ENCODE results near the gene PTPRT. TPM values are rescaled to one million over a fixed set of nuclear protein-coding genes. Genes with fewer than 3 reads are reported as not detected.
A peak's percentile ranks its signal among the peaks of the same experiment; 100 is the strongest.

PTPRT gene
- polyA plus RNA-seq, 3 donors: not detected

GRCh38 chr20:42532831-42533230 lies 656.9 kb downstream of the PTPRT start:
- TF ChIP-seq CTCF (IDR thresholded peaks at IDR 0.05): no peak
- no peak overlapping the region for H3K9ac ChIP-seq (ENCODE audit: insufficient read depth, low read length, poor library complexity, severe bottlenecking)

DNA sequence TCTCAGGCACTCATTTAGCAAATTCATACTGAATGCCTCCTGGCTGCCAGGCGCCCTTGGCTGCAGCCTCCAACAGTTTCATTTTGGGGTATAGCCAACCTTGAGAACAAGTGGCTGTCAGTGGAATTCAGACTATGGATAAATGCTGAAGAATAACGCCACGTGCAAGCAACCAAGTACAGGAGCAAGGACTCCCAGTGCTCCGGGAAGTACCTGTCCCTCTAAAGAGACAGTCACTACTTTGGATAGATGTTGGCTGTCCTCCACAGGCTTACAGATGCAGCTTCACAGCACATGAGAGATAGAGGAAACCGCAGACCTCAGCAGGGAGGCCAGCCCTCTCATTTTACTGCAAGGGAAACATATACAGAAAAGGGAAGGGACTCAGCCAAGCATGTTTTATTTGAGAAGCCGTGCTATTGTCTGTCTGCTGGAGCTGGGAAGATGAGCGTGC lies 658.2 kb downstream of the PTPRT start:
- Mint-ChIP-seq H3K4me3 (peak overlapping the region in 1 of 2 donors; percentile 23), H3K27me3 (ENCODE audit: low read depth in 3 of 3) (peaks cover 0 to 10% (median 2%) of the 10 kb centered on the region in 3 donors), H3K4me1 (peaks cover 13% of the 10 kb centered on the region), H3K9me3 (no peaks in the 10 kb centered on the region), H3K36me3 (no peaks in the 10 kb centered on the region), H3K27ac (peak overlapping the region in 1 of 7 donors; percentile 68)
- no peak overlapping the region for H3K9ac ChIP-seq (ENCODE audit: insufficient read depth, low read length, poor library complexity, severe bottlenecking)
- H3K79me2 ChIP-seq (ENCODE audit: insufficient read depth, low read length): no peaks in the 10 kb centered on the region
- no peak overlapping the region for H3K4me3 ChIP-seq (replicated peaks in 1 of 3; ENCODE audit: low read depth in 2 of 3, low read length in 3 of 3)
- peak overlapping the region; percentile 15 for H2AFZ ChIP-seq (ENCODE audit: insufficient read depth, low read depth, low read length, poor library complexity, severe bottlenecking)
- DNase-seq: peak in 2 of 3 donors; percentile 1 to 3
- WGBS (ENCODE audit: insufficient coverage): 59% methylated on average over 6 of the region's 7 CpGs
- intact Hi-C loops (cut with micrococcal nuclease): loop anchor here (5.0 to 10.0 kb wide), 2 partner anchors 327 to 794 kb away; no protein-coding TSS in a partner anchor
- peaks cover 13 to 15% of the 10 kb centered on the region in 2 donors for H3K4me1 ChIP-seq (ENCODE audit: control insufficient read depth in 1 of 2, insufficient read depth in 2 of 2, low read length in 2 of 2)
- H3K9me3 ChIP-seq (replicated peaks in 1 of 2; ENCODE audit: control insufficient read depth in 1 of 2, insufficient read depth in 1 of 2, low read length in 2 of 2): no peaks in the 10 kb centered on the region
- H4K20me1 ChIP-seq (ENCODE audit: insufficient read depth, low read length): no peaks in the 10 kb centered on the region
- no peaks in the 10 kb centered on the region for H3K27me3 ChIP-seq (ENCODE audit: control insufficient read depth in 2 of 2, insufficient read depth in 2 of 2, low read length in 2 of 2)
- no peak overlapping the region for H3K27ac ChIP-seq (ENCODE audit: low read depth in 1 of 2, low read length in 2 of 2)
- no peak for TF ChIP-seq CTCF (IDR thresholded peaks at IDR 0.05)
- no peaks in the 10 kb centered on the region for H3K36me3 ChIP-seq (replicated peaks in 1 of 2; ENCODE audit: control insufficient read depth in 1 of 2, insufficient read depth in 2 of 2, low read length in 2 of 2)
- H3K4me2 ChIP-seq (replicated peaks; ENCODE audit: extremely low read depth, low read length, poor library complexity, severe bottlenecking): peak overlapping the region; percentile 12

More at GRCh38 chr20:42532831-42533230, 656.9 kb downstream of the PTPRT start:
- Histone ChIP-seq H3K27me3 (ENCODE audit: control insufficient read depth in 2 of 2, insufficient read depth in 2 of 2, low read length in 2 of 2) (no peaks in the 10 kb centered on the region), H3K79me2 (ENCODE audit: insufficient read depth, low read length) (no peaks in the 10 kb centered on the region), H3K4me3 (replicated peaks in 1 of 3; ENCODE audit: low read depth in 2 of 3, low read length in 3 of 3) (no peak overlapping the region), H3K36me3 (replicated peaks in 1 of 2; ENCODE audit: control insufficient read depth in 1 of 2, insufficient read depth in 2 of 2, low read length in 2 of 2) (no peaks in the 10 kb centered on the region), H3K4me2 (replicated peaks; ENCODE audit: extremely low read depth, low read length, poor library complexity, severe bottlenecking) (no peak overlapping the region), H2AFZ (ENCODE audit: insufficient read depth, low read depth, low read length, poor library complexity, severe bottlenecking) (no peak overlapping the region), H4K20me1 (ENCODE audit: insufficient read depth, low read length) (no peaks in the 10 kb centered on the region), H3K4me1 (ENCODE audit: control insufficient read depth in 1 of 2, insufficient read depth in 2 of 2, low read length in 2 of 2) (peaks cover 13 to 15% of the 10 kb centered on the region in 2 donors), H3K27ac (ENCODE audit: low read depth in 1 of 2, low read length in 2 of 2) (no peak overlapping the region), H3K9me3 (replicated peaks in 1 of 2; ENCODE audit: control insufficient read depth in 1 of 2, insufficient read depth in 1 of 2, low read length in 2 of 2) (no peaks in the 10 kb centered on the region)
- DNase-seq: no peak
- Mint-ChIP-seq H3K27me3 (ENCODE audit: low read depth in 3 of 3) (peaks cover 0 to 10% (median 2%) of the 10 kb centered on the region in 3 donors), H3K27ac (no peak overlapping the region), H3K4me1 (peaks cover 13% of the 10 kb centered on the region), H3K9me3 (no peaks in the 10 kb centered on the region), H3K36me3 (no peaks in the 10 kb centered on the region), H3K4me3 (no peak overlapping the region)
- 97% methylated on average over 4 of the region's 9 CpGs for WGBS (ENCODE audit: insufficient coverage)
- intact Hi-C loops (cut with micrococcal nuclease): loop anchor here (5.0 to 10.0 kb wide), 2 partner anchors 328 to 796 kb away; no protein-coding TSS in a partner anchor

Data from CD14-positive monocyte (primary cell).